ENCODE measurements around the gene LTB. TPM values are rescaled to one million over a fixed set of nuclear protein-coding genes. Genes with fewer than 3 reads are reported as not detected.

LTB gene
- total and polyA plus RNA-seq, 2 donors (not counting 3 experiments of a cell fraction or from before 2014, with no cell fraction given) = 1.2 to 2.1 TPM

DNA sequence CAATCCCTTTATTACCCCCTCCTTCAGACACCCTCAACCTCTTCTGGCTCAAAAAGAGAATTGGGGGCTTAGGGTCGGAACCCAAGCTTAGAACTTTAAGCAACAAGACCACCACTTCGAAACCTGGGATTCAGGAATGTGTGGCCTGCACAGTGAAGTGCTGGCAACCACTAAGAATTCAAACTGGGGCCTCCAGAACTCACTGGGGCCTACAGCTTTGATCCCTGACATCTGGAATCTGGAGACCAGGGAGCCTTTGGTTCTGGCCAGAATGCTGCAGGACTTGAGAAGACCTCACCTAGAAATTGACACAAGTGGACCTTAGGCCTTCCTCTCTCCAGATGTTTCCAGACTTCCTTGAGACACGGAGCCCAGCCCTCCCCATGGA, 4.7 kb downstream of the LTB start:
- Histone ChIP-seq H3K9me3 (replicated peaks; ENCODE audit: control insufficient read depth, insufficient read depth, low read length) (no peaks in the 10 kb centered on the region), H3K79me2 (ENCODE audit: control insufficient read depth, insufficient read depth, low read length) (peaks cover 10% of the 10 kb centered on the region), H3K4me3 (replicated peaks in 1 of 3; ENCODE audit: insufficient read depth in 1 of 3, low read depth in 1 of 3, low read length in 3 of 3) (no peak overlapping the region), H3K27me3 (ENCODE audit: control insufficient read depth in 2 of 2, insufficient read depth in 2 of 2, low read length in 2 of 2) (no peaks in the 10 kb centered on the region), H3K4me1 (ENCODE audit: control insufficient read depth, extremely low read depth, insufficient read depth, low read length) (peaks cover 16% of the 10 kb centered on the region), H2AFZ (ENCODE audit: low read depth, low read length) (no peak overlapping the region), H3K9me1 (replicated peaks; ENCODE audit: control insufficient read depth, extremely low read depth, insufficient read depth, low read length) (no peaks in the 10 kb centered on the region), H3K36me3 (ENCODE audit: control insufficient read depth in 2 of 2, extremely low read depth in 1 of 2, insufficient read depth in 2 of 2, low read length in 2 of 2) (no peaks in the 10 kb centered on the region), H4K20me1 (replicated peaks; ENCODE audit: control insufficient read depth, extremely low read depth, insufficient read depth, low read length) (no peaks in the 10 kb centered on the region), H3K4me2 (ENCODE audit: insufficient read depth, low read length) (no peak overlapping the region), H3K27ac (ENCODE audit: insufficient read depth, low read depth, low read length) (no peak overlapping the region), H3K9ac (replicated peaks; ENCODE audit: extremely low read depth, insufficient read depth, low read length) (no peak overlapping the region)
- intact Hi-C loops (cut with micrococcal nuclease) (no loop called here), dilution Hi-C loops (cut with MboI; ENCODE audit: extremely low pct_ligation_motif_present, low sequenced_read_pairs) (no loop called here)
- ChIA-PET POLR2A (no interaction called here), CTCF (interaction anchor here (0.5 to 32.6 kb wide), 4 partner anchors 8 to 869 kb away, joined by 3 to 1517 read pairs (median 151); partner anchors contain the start of genes ATP6V1G2, DDX39B, LST1 and NCR3)
- BruUV-seq (replicated peaks) = no TSS peak
- TF ChIP-seq MYC (IDR thresholded peaks at IDR 0.05; ENCODE audit: low read depth, low read length) (no peak), FOS (IDR thresholded peaks at IDR 0.05; ENCODE audit: borderline replicate concordance, insufficient read depth, low read length) (no peak)
- FAIRE-seq (no peak), DNase-seq (ENCODE audit: low read depth, low spot score) (no peak)

DNA sequence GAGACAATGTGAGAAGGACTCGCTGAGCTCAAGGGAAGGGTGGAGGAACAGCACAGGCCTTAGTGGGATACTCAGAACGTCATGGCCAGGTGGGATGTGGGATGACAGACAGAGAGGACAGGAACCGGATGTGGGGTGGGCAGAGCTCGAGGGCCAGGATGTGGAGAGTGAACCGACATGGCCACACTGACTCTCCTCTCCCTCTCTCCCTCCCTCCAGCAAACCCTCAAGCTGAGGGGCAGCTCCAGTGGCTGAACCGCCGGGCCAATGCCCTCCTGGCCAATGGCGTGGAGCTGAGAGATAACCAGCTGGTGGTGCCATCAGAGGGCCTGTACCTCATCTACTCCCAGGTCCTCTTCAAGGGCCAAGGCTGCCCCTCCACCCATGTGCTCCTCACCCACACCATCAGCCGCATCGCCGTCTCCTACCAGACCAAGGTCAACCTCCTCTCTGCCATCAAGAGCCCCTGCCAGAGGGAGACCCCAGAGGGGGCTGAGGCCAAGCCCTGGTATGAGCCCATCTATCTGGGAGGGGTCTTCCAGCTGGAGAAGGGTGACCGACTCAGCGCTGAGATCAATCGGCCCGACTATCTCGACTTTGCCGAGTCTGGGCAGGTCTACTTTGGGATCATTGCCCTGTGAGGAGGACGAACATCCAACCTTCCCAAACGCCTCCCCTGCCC, 5.2 kb downstream of the LTB start:
- Histone ChIP-seq H3K9me3 (replicated peaks; ENCODE audit: control insufficient read depth, insufficient read depth, low read length) (no peaks in the 10 kb centered on the region), H2AFZ (ENCODE audit: low read depth, low read length) (no peak overlapping the region), H3K9me1 (replicated peaks; ENCODE audit: control insufficient read depth, extremely low read depth, insufficient read depth, low read length) (no peaks in the 10 kb centered on the region), H3K9ac (replicated peaks; ENCODE audit: extremely low read depth, insufficient read depth, low read length) (no peak overlapping the region), H3K79me2 (ENCODE audit: control insufficient read depth, insufficient read depth, low read length) (peaks cover 9% of the 10 kb centered on the region), H3K27ac (ENCODE audit: insufficient read depth, low read depth, low read length) (no peak overlapping the region), H3K27me3 (ENCODE audit: control insufficient read depth in 2 of 2, insufficient read depth in 2 of 2, low read length in 2 of 2) (no peaks in the 10 kb centered on the region), H3K4me1 (ENCODE audit: control insufficient read depth, extremely low read depth, insufficient read depth, low read length) (peaks cover 12% of the 10 kb centered on the region), H3K4me3 (replicated peaks in 1 of 3; ENCODE audit: insufficient read depth in 1 of 3, low read depth in 1 of 3, low read length in 3 of 3) (no peak overlapping the region), H4K20me1 (replicated peaks; ENCODE audit: control insufficient read depth, extremely low read depth, insufficient read depth, low read length) (no peaks in the 10 kb centered on the region), H3K4me2 (ENCODE audit: insufficient read depth, low read length) (no peak overlapping the region), H3K36me3 (ENCODE audit: control insufficient read depth in 2 of 2, extremely low read depth in 1 of 2, insufficient read depth in 2 of 2, low read length in 2 of 2) (no peaks in the 10 kb centered on the region)
- no peak for FAIRE-seq
- TF ChIP-seq MYC (IDR thresholded peaks at IDR 0.05; ENCODE audit: low read depth, low read length) (no peak), JUN (IDR thresholded peaks at IDR 0.05; ENCODE audit: borderline replicate concordance, insufficient read depth, insufficient read length, low read depth) (no peak), GATA2 (IDR thresholded peaks at IDR 0.05; ENCODE audit: insufficient read depth, insufficient read length, low read depth, low read length) (no peak), POLR2AphosphoS5 (IDR thresholded peaks at IDR 0.05; ENCODE audit: insufficient read depth, low read depth, low read length) (no peak), EZH2 (IDR thresholded peaks at IDR 0.05; ENCODE audit: borderline replicate concordance, low read depth, low read length, severe bottlenecking) (no peak), FOS (IDR thresholded peaks at IDR 0.05; ENCODE audit: borderline replicate concordance, insufficient read depth, low read length) (no peak)
- TF ChIP-seq, protein P1, sequence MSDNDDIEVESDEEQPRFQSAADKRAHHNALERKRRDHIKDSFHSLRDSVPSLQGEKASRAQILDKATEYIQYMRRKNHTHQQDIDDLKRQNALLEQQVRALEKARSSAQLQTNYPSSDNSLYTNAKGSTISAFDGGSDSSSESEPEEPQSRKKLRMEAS (IDR thresholded peaks at IDR 0.05; ENCODE audit: insufficient read depth, insufficient read length) = no peak
- TF ChIP-seq, protein P2, sequence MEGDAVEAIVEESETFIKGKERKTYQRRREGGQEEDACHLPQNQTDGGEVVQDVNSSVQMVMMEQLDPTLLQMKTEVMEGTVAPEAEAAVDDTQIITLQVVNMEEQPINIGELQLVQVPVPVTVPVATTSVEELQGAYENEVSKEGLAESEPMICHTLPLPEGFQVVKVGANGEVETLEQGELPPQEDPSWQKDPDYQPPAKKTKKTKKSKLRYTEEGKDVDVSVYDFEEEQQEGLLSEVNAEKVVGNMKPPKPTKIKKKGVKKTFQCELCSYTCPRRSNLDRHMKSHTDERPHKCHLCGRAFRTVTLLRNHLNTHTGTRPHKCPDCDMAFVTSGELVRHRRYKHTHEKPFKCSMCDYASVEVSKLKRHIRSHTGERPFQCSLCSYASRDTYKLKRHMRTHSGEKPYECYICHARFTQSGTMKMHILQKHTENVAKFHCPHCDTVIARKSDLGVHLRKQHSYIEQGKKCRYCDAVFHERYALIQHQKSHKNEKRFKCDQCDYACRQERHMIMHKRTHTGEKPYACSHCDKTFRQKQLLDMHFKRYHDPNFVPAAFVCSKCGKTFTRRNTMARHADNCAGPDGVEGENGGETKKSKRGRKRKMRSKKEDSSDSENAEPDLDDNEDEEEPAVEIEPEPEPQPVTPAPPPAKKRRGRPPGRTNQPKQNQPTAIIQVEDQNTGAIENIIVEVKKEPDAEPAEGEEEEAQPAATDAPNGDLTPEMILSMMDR (IDR thresholded peaks at IDR 0.05; ENCODE audit: extremely low read depth in 1 of 2, insufficient read depth in 1 of 2, low read depth in 1 of 2, low read length in 2 of 2) = no peak
- POLR2A ChIA-PET = no interaction called here
- BruUV-seq (replicated peaks) = no TSS peak
- intact Hi-C loops (cut with micrococcal nuclease) = no loop called here
- CTCF ChIA-PET = interaction anchor here (4.2 to 32.6 kb wide), 3 partner anchors 9 to 21 kb away, joined by 16 to 1517 read pairs (median 286); partner anchors contain the start of genes ATP6V1G2, DDX39B, LST1 and NCR3
- dilution Hi-C loops (cut with MboI; ENCODE audit: extremely low pct_ligation_motif_present, low sequenced_read_pairs) = no loop called here
- no peak for DNase-seq (ENCODE audit: low read depth, low spot score)
